Mucosa of rectum (tissue), 2 donors: ENCODE measurements around the gene ITPKB.
"Not testable (repeated sequence)": the region's sequence is repeated elsewhere in the genome, so short reads cannot be mapped to it uniquely, and the experiment has no call there.

Experiments
- H3K27ac ChIP-seq, 2 donors: one replicate each; pipeline ENCODE4 v1.7.0; 2013; ENCODE audit warnings: inconsistent platforms in 2 of 2, low read depth in 2 of 2, low read length in 2 of 2
- H3K27me3 ChIP-seq, 2 donors: one replicate each; pipeline ENCODE4 v1.7.0; 2013; ENCODE audit warnings: low read length in 2 of 2; ENCODE audit not compliant: control insufficient read depth in 2 of 2, insufficient read depth in 2 of 2
- H3K36me3 ChIP-seq, 2 donors: one replicate each; pipeline ENCODE4 v1.7.0; 2013; ENCODE audit warnings: low read length in 2 of 2; ENCODE audit not compliant: control insufficient read depth in 2 of 2, insufficient read depth in 2 of 2
- H3K4me1 ChIP-seq, 2 donors: one replicate each; pipeline ENCODE4 v1.7.0; 2013; ENCODE audit warnings: low read length in 2 of 2, mild to moderate bottlenecking in 1 of 2; ENCODE audit not compliant: control insufficient read depth in 2 of 2, insufficient read depth in 2 of 2
- H3K4me3 ChIP-seq, 2 donors: one replicate each; pipeline ENCODE4 v1.7.0; 2013; ENCODE audit warnings: low read length in 2 of 2
- H3K9ac ChIP-seq, 2 donors: one replicate each; pipeline ENCODE4 v1.7.0; 2013; ENCODE audit warnings: low read length in 2 of 2, low read depth in 1 of 2, mild to moderate bottlenecking in 1 of 2
- H3K9me3 ChIP-seq, 2 donors: one replicate each; pipeline ENCODE4 v1.7.0; 2013; ENCODE audit warnings: low read length in 2 of 2; ENCODE audit not compliant: control insufficient read depth in 2 of 2
- donor health status: healthy.
- donor health status: Normal muscosa, but diverticular disease.

ITPKB gene

GRCh38 chr1:226761322-226761721 is 22.2 kb upstream of the ITPKB start:
- Histone ChIP-seq H3K27me3 (peaks cover 0 to 3% of the 10 kb centered on the region in 2 donors), H3K9me3 (no peaks in the 10 kb centered on the region), H3K4me1 (no peaks in the 10 kb centered on the region), H3K36me3 (no peaks in the 10 kb centered on the region), H3K27ac (no peak overlapping the region), H3K4me3 (no peak overlapping the region), H3K9ac (no peak overlapping the region)

- H3K4me1 ChIP-seq: no peaks in the 10 kb centered on the region
- H3K27ac ChIP-seq: no peak overlapping the region
- no peaks in the 10 kb centered on the region for H3K9me3 ChIP-seq
- H3K4me3 ChIP-seq: no peak overlapping the region
- H3K9ac ChIP-seq: no peak overlapping the region
- no peaks in the 10 kb centered on the region for H3K36me3 ChIP-seq
- no peaks in the 10 kb centered on the region for H3K27me3 ChIP-seq
Observed at GRCh38 chr1:226754793-226755533, 15.9 kb upstream of the ITPKB start.

GRCh38 chr1:226754097-226754496 is 15.0 kb upstream of the ITPKB start:
- Histone ChIP-seq H3K9me3 (no peaks in the 10 kb centered on the region), H3K4me1 (no peaks in the 10 kb centered on the region), H3K36me3 (no peaks in the 10 kb centered on the region), H3K4me3 (no peak overlapping the region), H3K27ac (no peak overlapping the region), H3K9ac (no peak overlapping the region), H3K27me3 (no peaks in the 10 kb centered on the region)

GRCh38 chr1:226751703-226752102 is 12.6 kb upstream of the ITPKB start:
- H3K4me3 ChIP-seq: no peak overlapping the region
- H3K4me1 ChIP-seq: no peaks in the 10 kb centered on the region
- H3K27me3 ChIP-seq: no peaks in the 10 kb centered on the region
- no peak overlapping the region for H3K27ac ChIP-seq
- H3K9me3 ChIP-seq: no peaks in the 10 kb centered on the region
- H3K36me3 ChIP-seq: no peaks in the 10 kb centered on the region
- no peak overlapping the region for H3K9ac ChIP-seq

GRCh38 chr1:226751214-226751613 is 12.1 kb upstream of the ITPKB start:
- H3K9me3 ChIP-seq: no peaks in the 10 kb centered on the region
- H3K4me3 ChIP-seq: no peak overlapping the region
- H3K27me3 ChIP-seq: no peaks in the 10 kb centered on the region
- no peak overlapping the region for H3K27ac ChIP-seq
- no peak overlapping the region for H3K9ac ChIP-seq
- H3K36me3 ChIP-seq: no peaks in the 10 kb centered on the region
- no peaks in the 10 kb centered on the region for H3K4me1 ChIP-seq

- H3K4me3 ChIP-seq: no peak overlapping the region
- H3K27ac ChIP-seq: no peak overlapping the region
- no peaks in the 10 kb centered on the region for H3K9me3 ChIP-seq
- no peaks in the 10 kb centered on the region for H3K27me3 ChIP-seq
- no peak overlapping the region for H3K9ac ChIP-seq
- H3K36me3 ChIP-seq: no peaks in the 10 kb centered on the region
- no peaks in the 10 kb centered on the region for H3K4me1 ChIP-seq
Observed at GRCh38 chr1:226749467-226749866, 10.4 kb upstream of the ITPKB start.

GRCh38 chr1:226748306-226748705 is 9.2 kb upstream of the ITPKB start:
- H3K9me3 ChIP-seq: no peaks in the 10 kb centered on the region
- H3K36me3 ChIP-seq: no peaks in the 10 kb centered on the region
- H3K9ac ChIP-seq: no peak overlapping the region
- H3K4me3 ChIP-seq: no peak overlapping the region
- H3K27ac ChIP-seq: no peak overlapping the region
- no peaks in the 10 kb centered on the region for H3K4me1 ChIP-seq
- no peaks in the 10 kb centered on the region for H3K27me3 ChIP-seq

GRCh38 chr1:226747519-226748263 is 8.6 kb upstream of the ITPKB start:
- not testable (repeated sequence) for H3K4me3 ChIP-seq, H3K27me3 ChIP-seq

GRCh38 chr1:226743259-226743658 is 4.2 kb upstream of the ITPKB start:
- Histone ChIP-seq H3K9ac (no peak overlapping the region), H3K27ac (no peak overlapping the region), H3K27me3 (no peaks in the 10 kb centered on the region), H3K4me3 (no peak overlapping the region), H3K36me3 (no peaks in the 10 kb centered on the region), H3K4me1 (peaks cover 0 to 3% of the 10 kb centered on the region in 2 donors), H3K9me3 (no peaks in the 10 kb centered on the region)

More at GRCh38 chr1:226747519-226748263, 8.6 kb upstream of the ITPKB start:
- H3K27ac ChIP-seq, H3K9me3 ChIP-seq, H3K36me3 ChIP-seq, H3K9ac ChIP-seq, H3K4me1 ChIP-seq: not testable (repeated sequence)

GRCh38 chr1:226741009-226741408 is 1.9 kb upstream of the ITPKB start:
- no peaks in the 10 kb centered on the region for H3K9me3 ChIP-seq
- no peak overlapping the region for H3K4me3 ChIP-seq
- H3K4me1 ChIP-seq: peaks cover 4 to 8% of the 10 kb centered on the region in 2 donors
- H3K9ac ChIP-seq: no peak overlapping the region
- no peaks in the 10 kb centered on the region for H3K27me3 ChIP-seq
- no peaks in the 10 kb centered on the region for H3K36me3 ChIP-seq
- H3K27ac ChIP-seq: no peak overlapping the region
